PC-3 (cell line): ENCODE data around the gene RTP5. TPM values are rescaled to one million over a fixed set of nuclear protein-coding genes. Genes with fewer than 3 reads are reported as not detected.

Experiments
- ATAC-seq: fragments of 200-7000 bp; cut with Tn5 transposase; 2 replicates; pipeline ENCODE4 v1.9.1; 2020; ENCODE audit warnings: mild to moderate bottlenecking, moderate library complexity
- BruUV-seq: library from RNA; stranded (reverse); fragments of 400-500 nt; replicated peaks from 2 replicates; lab custom pipeline; 2021; lab: Mats Ljungman, UMichigan
- CTCF ChIA-PET: fragments of 300-600 bp; sonication (Branson Sonifier 250); formaldehyde crosslinking; loops from one replicate; lab custom pipeline; 2022; ENCODE audit warnings: antibody characterized with exemption; lab: Charles Lee
- POLR2A ChIA-PET: fragments of 300-600 bp; sonication (Branson Sonifier 250); formaldehyde crosslinking; loops from one replicate; lab custom pipeline; 2022; ENCODE audit warnings: antibody characterized with exemption; ENCODE audit not compliant: unreplicated experiment; lab: Charles Lee
- DNase-seq: peaks from one replicate; pipeline ENCODE4 v3.0.0-alpha.2; 2015
- H2AFZ ChIP-seq: fragments of 300-600 bp; sonication (generic); 2 replicates; pipeline ENCODE4 v1.6.0; 2016; ENCODE audit warnings: antibody characterized with exemption, low read length
- H3F3A ChIP-seq: fragments of 300-600 bp; sonication (generic); one replicate; pipeline ENCODE4 v1.6.0; 2017; ENCODE audit warnings: antibody characterized with exemption, low read length, control low read depth, mild to moderate bottlenecking; ENCODE audit not compliant: unreplicated experiment
- H3K27ac ChIP-seq: fragments of 300-600 bp; sonication (generic); 2 replicates; pipeline ENCODE4 v1.5.1; 2016; ENCODE audit warnings: mild to moderate bottlenecking, low read length
- H3K27me3 ChIP-seq: fragments of 300-600 bp; sonication (generic); 2 replicates; pipeline ENCODE4 v1.6.1; 2016; ENCODE audit warnings: low read length, mixed read lengths
- H3K36me3 ChIP-seq: fragments of 300-600 bp; sonication (generic); 2 replicates; pipeline ENCODE4 v1.6.1; 2016; ENCODE audit warnings: low read depth, mixed run types, low read length, mixed read lengths
- H3K4me1 ChIP-seq: fragments of 300-600 bp; sonication (generic); 2 replicates; pipeline ENCODE4 v1.5.1; 2016; ENCODE audit warnings: low read length; ENCODE audit not compliant: insufficient read depth
- H3K4me2 ChIP-seq: fragments of 300-600 bp; sonication (generic); 2 replicates; pipeline ENCODE4 v1.6.0; 2016; ENCODE audit warnings: low read length
- H3K4me3 ChIP-seq: fragments of 300-600 bp; sonication (generic); 2 replicates; pipeline ENCODE4 v1.5.1; 2016; ENCODE audit warnings: mild to moderate bottlenecking, low read length, mixed read lengths
- H3K79me2 ChIP-seq: fragments of 300-600 bp; sonication (generic); 2 replicates; pipeline ENCODE4 v1.6.1; 2017; ENCODE audit warnings: low read length, mixed read lengths
- H3K9ac ChIP-seq: fragments of 300-600 bp; sonication (generic); 2 replicates; pipeline ENCODE4 v1.6.0; 2016; ENCODE audit warnings: mild to moderate bottlenecking, low read length
- H3K9me2 ChIP-seq: fragments of 300-600 bp; sonication (generic); replicated peaks from 2 replicates; pipeline ENCODE4 v1.6.1; 2016; ENCODE audit warnings: mixed run types, low read length, mixed read lengths
- H3K9me3 ChIP-seq: fragments of 300-600 bp; sonication (generic); 2 replicates; pipeline ENCODE4 v1.6.1; 2016; ENCODE audit warnings: low read length, mixed read lengths
- H4K20me1 ChIP-seq: fragments of 300-600 bp; sonication (generic); 2 replicates; pipeline ENCODE4 v1.6.1; 2016; ENCODE audit warnings: low read length, mixed read lengths
- CTCF ChIP-seq: fragments of 300-600 bp; sonication (generic); conservative IDR thresholded peaks from 2 replicates; pipeline ENCODE4 v1.5.1; 2017; ENCODE audit warnings: antibody characterized with exemption, low read depth, mild to moderate bottlenecking, low read length
- EZH2 ChIP-seq: fragments of 300-600 bp; sonication (generic); IDR thresholded peaks from one replicate; pipeline ENCODE4 v1.6.1; 2017; ENCODE audit warnings: antibody characterized with exemption, mild to moderate bottlenecking, low read length; ENCODE audit not compliant: unreplicated experiment
- EZH2phosphoT487 ChIP-seq: fragments of 300-600 bp; sonication (generic); IDR thresholded peaks from 2 replicates; pipeline ENCODE4 v1.6.1; 2018; ENCODE audit warnings: mild to moderate bottlenecking, antibody characterized with exemption, low read length, borderline replicate concordance
- intact Hi-C: fragments of 100-400 bp; cut with micrococcal nuclease; formaldehyde crosslinking; loops from 2 replicates; pipeline ENCODE4 v1.9.0; 2023
- total RNA-seq: library from RNA; depleted of rRNA; stranded (reverse); fragments of >200 nt; gene quantifications from 2 replicates; pipeline ENCODE4 v1.2.3, GENCODE V29; 2014

Gene RTP5
- total RNA-seq, 1 experiment from 2014 or later, result not detected

- BruUV-seq, result no TSS peak
- no peaks in the 10 kb centered on the region for H3K36me3 ChIP-seq
- no peaks in the 10 kb centered on the region for H3K79me2 ChIP-seq
- DNase-seq, result no peak
- no peak overlapping the region for H3K4me2 ChIP-seq
- no peak for TF ChIP-seq EZH2phosphoT487
- no peak for TF ChIP-seq EZH2
- TF ChIP-seq CTCF, result no peak
- CTCF ChIA-PET, result no interaction called here
- H3K9me2 ChIP-seq, result no peaks in the 10 kb centered on the region
- no peak overlapping the region for H2AFZ ChIP-seq
- no peak overlapping the region for H3K27ac ChIP-seq
- no peaks in the 10 kb centered on the region for H3F3A ChIP-seq
- H3K9me3 ChIP-seq, result no peaks in the 10 kb centered on the region
- no peak for ATAC-seq
- no peak overlapping the region for H3K4me3 ChIP-seq
- no peak overlapping the region for H3K9ac ChIP-seq
- H4K20me1 ChIP-seq, result no peaks in the 10 kb centered on the region
- no peaks in the 10 kb centered on the region; the same call in 1 of the 2 replicates for H3K4me1 ChIP-seq
- POLR2A ChIA-PET, result no interaction called here
- no peaks in the 10 kb centered on the region for H3K27me3 ChIP-seq
- intact Hi-C loops, result no loop called here
Observed at GRCh38 chr2:241892299-241893137, 23.0 kb downstream of the RTP5 start.

- H3F3A ChIP-seq, result no peaks in the 10 kb centered on the region
- ChIA-PET CTCF (no interaction called here), POLR2A (no interaction called here)
- DNase-seq (no peak), ATAC-seq (no peak)
- H3K4me1 ChIP-seq, result no peaks in the 10 kb centered on the region; the same call in 1 of the 2 replicates
- no peaks in the 10 kb centered on the region for H3K9me3 ChIP-seq
- H3K36me3 ChIP-seq, result no peaks in the 10 kb centered on the region
- no peak overlapping the region for H2AFZ ChIP-seq
- no peaks in the 10 kb centered on the region for H3K27me3 ChIP-seq
- no peak overlapping the region for H3K4me2 ChIP-seq
- intact Hi-C loops, result no loop called here
- TF ChIP-seq EZH2phosphoT487 (no peak), CTCF (no peak), EZH2 (no peak)
- no TSS peak for BruUV-seq
- H3K4me3 ChIP-seq, result no peak overlapping the region
- no peaks in the 10 kb centered on the region for H3K79me2 ChIP-seq
- H3K9me2 ChIP-seq, result no peaks in the 10 kb centered on the region
- no peak overlapping the region for H3K9ac ChIP-seq
- H4K20me1 ChIP-seq, result no peaks in the 10 kb centered on the region
- H3K27ac ChIP-seq, result no peak overlapping the region
Observed at GRCh38 chr2:241893265-241893664, 23.7 kb downstream of the RTP5 start.

- no peaks in the 10 kb centered on the region for H3K36me3 ChIP-seq
- intact Hi-C loops, result no loop called here
- no peak overlapping the region for H3K27ac ChIP-seq
- POLR2A ChIA-PET, result no interaction called here
- H3K79me2 ChIP-seq, result no peaks in the 10 kb centered on the region
- no peaks in the 10 kb centered on the region for H3K27me3 ChIP-seq
- H3K4me3 ChIP-seq, result no peak overlapping the region
- no TSS peak for BruUV-seq
- no peaks in the 10 kb centered on the region for H4K20me1 ChIP-seq
- H3F3A ChIP-seq, result no peaks in the 10 kb centered on the region
- ATAC-seq, result no peak
- DNase-seq, result no peak
- no peak overlapping the region for H3K9ac ChIP-seq
- H3K4me2 ChIP-seq, result no peak overlapping the region
- no peak overlapping the region for H2AFZ ChIP-seq
- CTCF ChIA-PET, result interaction anchor here (0.6 kb wide), 1 partner anchor 88 kb away, joined by 3 read pairs; no protein-coding TSS in a partner anchor
- no peaks in the 10 kb centered on the region for H3K9me3 ChIP-seq
- no peak for TF ChIP-seq EZH2
- no peak for TF ChIP-seq CTCF
- TF ChIP-seq EZH2phosphoT487, result no peak
- no peaks in the 10 kb centered on the region; the same call in 1 of the 2 replicates for H3K4me1 ChIP-seq
- H3K9me2 ChIP-seq, result no peaks in the 10 kb centered on the region
Observed at GRCh38 chr2:241894056-241894641, 24.6 kb downstream of the RTP5 start.
